22Rv1 (cell line): ENCODE results near the gene KLHDC1.

Source experiments
- CTCF ChIP-seq: fragments of 450-650 bp; IDR thresholded peaks from 2 replicates; pipeline ENCODE4 v1.5.1; 2017; ENCODE audit warnings: mild to moderate bottlenecking
- ZFX ChIP-seq: fragments of 450-650 bp; IDR thresholded peaks from 2 replicates; pipeline ENCODE4 v1.6.1; 2017; ENCODE audit warnings: antibody characterized with exemption, borderline replicate concordance

- no peak for TF ChIP-seq CTCF
- no peak for TF ChIP-seq ZFX
Observed at GRCh38 chr14:49783394-49784014, 90.6 kb downstream of the KLHDC1 start.
